ENCODE measurements around the gene CELSR2. TPM values are rescaled to one million over a fixed set of nuclear protein-coding genes. Genes with fewer than 3 reads are reported as not detected.
"Not testable (repeated sequence)": the region's sequence is repeated elsewhere in the genome, so short reads cannot be mapped to it uniquely, and the experiment has no call there.

CELSR2 gene
- total RNA-seq, 1 experiment from 2014 or later, result 17.1 TPM

DNA sequence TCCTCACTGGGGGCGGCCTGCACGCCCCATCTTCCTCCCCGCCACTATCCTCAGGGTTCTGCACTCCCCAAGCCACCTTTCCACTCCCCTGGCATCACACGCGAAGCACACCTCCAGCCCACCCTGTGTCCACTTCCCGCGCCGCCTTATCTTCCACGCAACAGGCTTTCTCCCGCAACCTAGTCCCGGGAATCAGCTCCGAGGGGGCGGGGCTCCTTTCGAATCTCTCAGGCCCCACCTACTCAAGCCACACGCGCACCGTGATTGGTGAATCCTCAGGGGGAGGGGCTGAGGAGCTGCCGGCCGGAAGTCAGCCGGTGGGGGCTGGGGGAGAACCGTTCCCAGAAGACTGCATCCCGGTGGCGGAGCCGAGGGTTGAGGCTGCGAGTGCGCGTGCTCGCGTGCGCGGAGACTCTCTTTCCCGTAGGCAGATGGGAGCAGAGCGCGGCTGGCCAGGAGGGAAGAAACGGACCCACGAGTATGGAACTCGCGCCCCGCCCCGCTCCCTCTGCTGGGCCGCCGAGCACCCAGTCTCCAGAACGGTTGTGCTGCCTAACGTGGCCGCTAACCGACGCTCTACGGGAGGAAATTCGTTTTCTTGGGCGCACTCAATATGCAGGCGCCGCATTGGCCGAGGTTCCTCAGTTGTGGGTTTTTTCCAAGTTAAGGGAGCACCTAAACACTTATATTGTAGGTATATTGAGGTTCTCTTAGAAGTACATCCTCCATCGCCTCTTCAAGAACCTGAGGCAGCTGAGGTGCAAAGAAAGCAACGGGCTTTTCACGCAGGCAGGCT lies 33.8 kb downstream of the CELSR2 start, which contains the start of gene PSRC1 (continued):
- TF ChIP-seq, protein P1, sequence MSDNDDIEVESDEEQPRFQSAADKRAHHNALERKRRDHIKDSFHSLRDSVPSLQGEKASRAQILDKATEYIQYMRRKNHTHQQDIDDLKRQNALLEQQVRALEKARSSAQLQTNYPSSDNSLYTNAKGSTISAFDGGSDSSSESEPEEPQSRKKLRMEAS (IDR thresholded peaks at IDR 0.05), result peak; percentile 83
- TF ChIP-seq EZH2 (IDR thresholded peaks at IDR 0.05) (no peak), RAD21 (IDR thresholded peaks at IDR 0.05; ENCODE audit: low read depth) (no peak), SRF (IDR thresholded peaks at IDR 0.05; ENCODE audit: low read depth) (no peak), POLR2A (IDR thresholded peaks at IDR 0.05; ENCODE audit: borderline replicate concordance, extremely low read depth, insufficient read depth, insufficient read length) (peak; percentile 82)

DNA sequence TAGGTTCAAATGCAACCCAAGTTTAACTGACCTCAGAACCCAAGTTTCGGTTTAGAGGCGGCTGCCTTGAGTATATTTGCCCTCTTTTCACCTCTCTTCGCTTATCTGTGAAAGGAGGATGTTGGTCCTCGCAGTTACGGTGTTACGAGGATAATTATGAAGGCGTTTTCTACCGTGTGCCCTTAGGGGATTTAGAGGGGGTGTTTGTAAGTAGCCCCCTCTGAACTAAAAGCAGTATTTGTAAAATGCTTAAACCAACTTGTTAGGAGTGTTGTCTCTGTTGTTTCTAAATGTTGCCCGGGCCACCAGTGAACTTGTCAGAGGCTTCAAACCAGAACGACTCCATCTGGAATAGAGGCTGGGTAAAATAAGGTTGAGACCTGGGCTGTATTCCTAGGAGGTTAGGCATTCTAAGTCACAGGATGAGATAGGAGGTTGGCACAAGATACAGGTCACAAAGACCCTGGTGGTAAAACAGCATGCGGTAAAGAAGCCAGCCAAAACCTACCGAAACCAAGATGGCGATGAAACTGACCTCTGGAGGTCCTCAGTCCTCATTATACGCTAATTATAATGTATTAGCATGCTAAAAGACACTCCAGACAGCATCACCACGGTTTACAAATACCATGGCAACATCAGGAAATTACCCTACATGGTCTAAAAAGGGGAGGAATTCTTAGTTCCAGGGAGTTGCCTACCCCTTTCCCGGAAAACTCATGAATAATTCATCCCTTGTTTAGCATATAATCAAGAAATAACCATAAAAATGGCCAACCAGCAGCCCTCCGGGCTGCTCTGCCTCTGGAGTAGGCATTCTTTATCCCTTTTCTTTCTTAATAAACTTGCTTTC lies 34.6 kb downstream of the CELSR2 start:
- TF ChIP-seq SIN3A (IDR thresholded peaks at IDR 0.05; ENCODE audit: low read depth) (0 out of 2 replicates have a peak, but pooled peaks have one; percentile 3), CEBPB (IDR thresholded peaks at IDR 0.05; ENCODE audit: low read depth) (no peak)
- DNase-seq (ENCODE audit: low read depth, low spot score) (no peak), ATAC-seq (no peak)
- Histone ChIP-seq H3K79me2 (ENCODE audit: insufficient read depth, low read length) (peaks cover 18% of the 10 kb centered on the region; the same call in 1 of the 2 replicates), H3K9me3 (ENCODE audit: control insufficient read depth in 1 of 2, insufficient read depth in 1 of 2, low read depth in 1 of 2, low read length in 2 of 2) (no peaks in the 10 kb centered on the region), H3K4me2 (ENCODE audit: low read length) (peak overlapping the region; percentile 88), H3K9ac (ENCODE audit: low read length) (peak overlapping the region; percentile 79), H2AFZ (ENCODE audit: low read depth, low read length, poor library complexity, severe bottlenecking) (no peak overlapping the region), H3K4me1 (ENCODE audit: control insufficient read depth in 1 of 2, insufficient read depth in 2 of 2, low read length in 2 of 2) (peaks cover 8 to 15% of the 10 kb centered on the region in 2 experiments; a peak in 3 of 4 replicates), H3K27ac (ENCODE audit: low read depth, low read length) (peak overlapping the region; percentile 80), H3K9me2 (ENCODE audit: insufficient read depth) (no peaks in the 10 kb centered on the region), H3K27me3 (ENCODE audit: insufficient read depth, low read length) (no peaks in the 10 kb centered on the region), H4K20me1 (ENCODE audit: insufficient read depth) (no peaks in the 10 kb centered on the region), H3K4me3 (replicated peaks in 1 of 2; ENCODE audit: low read depth in 1 of 2, low read length in 2 of 2) (peak overlapping the region; percentile 78 to 87), H3K36me3 (ENCODE audit: control insufficient read depth in 1 of 2, insufficient read depth in 2 of 2, low read length in 2 of 2) (peaks cover 8 to 23% of the 10 kb centered on the region in 2 experiments; a peak in 2 of 4 replicates)
- BruUV-seq (replicated peaks), result no TSS peak
- ChIA-PET POLR2A (interaction anchor here (0.8 kb wide), 1 partner anchor 68 kb away, joined by 3 read pairs; no protein-coding TSS in a partner anchor), RAD21 (ENCODE audit: low non-redundant PET in 1 of 2, low total read pairs in 2 of 2, uncharacterized antibody in 2 of 2, unreplicated experiment in 2 of 2) (no interaction called here), CTCF (interaction anchor here (1.8 to 1.9 kb wide), 2 partner anchors 113 to 116 kb away, joined by 4 to 18 read pairs; no protein-coding TSS in a partner anchor)
- intact Hi-C loops (cut with micrococcal nuclease), result no loop called here

DNA sequence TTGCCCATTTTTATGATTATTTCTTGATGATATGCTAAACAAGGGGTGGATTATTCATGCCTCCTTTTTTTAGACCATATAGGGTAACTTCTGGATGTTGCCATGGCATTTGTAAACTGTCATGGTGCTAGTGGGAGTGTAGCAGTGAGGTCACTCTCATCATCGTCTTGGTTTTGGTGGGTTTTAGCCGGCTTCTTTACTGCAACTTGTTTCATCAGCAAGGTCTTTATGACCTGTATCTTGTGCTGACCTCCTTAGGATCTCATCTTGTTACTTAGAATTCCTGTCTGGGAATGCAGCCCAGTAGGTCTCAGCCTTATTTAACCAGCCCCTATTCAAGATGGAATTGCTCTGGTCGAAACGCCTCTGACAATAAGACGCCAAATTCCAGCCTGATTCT lies 37.4 kb downstream of the CELSR2 start:
- H3K27me3 ChIP-seq (ENCODE audit: insufficient read depth, low read length); H4K20me1 ChIP-seq (ENCODE audit: insufficient read depth); H3K27ac ChIP-seq (ENCODE audit: low read depth, low read length); intact Hi-C loops (cut with micrococcal nuclease); CTCF ChIA-PET; RAD21 ChIA-PET (ENCODE audit: low non-redundant PET in 1 of 2, low total read pairs in 2 of 2, uncharacterized antibody in 2 of 2, unreplicated experiment in 2 of 2); H3K9me3 ChIP-seq (ENCODE audit: control insufficient read depth in 1 of 2, insufficient read depth in 1 of 2, low read depth in 1 of 2, low read length in 2 of 2); POLR2A ChIA-PET; H3K9ac ChIP-seq (ENCODE audit: low read length); H2AFZ ChIP-seq (ENCODE audit: low read depth, low read length, poor library complexity, severe bottlenecking); H3K4me3 ChIP-seq (replicated peaks in 1 of 2; ENCODE audit: low read depth in 1 of 2, low read length in 2 of 2); H3K36me3 ChIP-seq (ENCODE audit: control insufficient read depth in 1 of 2, insufficient read depth in 2 of 2, low read length in 2 of 2); H3K4me2 ChIP-seq (ENCODE audit: low read length); ATAC-seq; DNase-seq (ENCODE audit: low read depth, low spot score); BruUV-seq (replicated peaks); H3K9me2 ChIP-seq (ENCODE audit: insufficient read depth): not testable (repeated sequence)
- H3K4me1 ChIP-seq (ENCODE audit: control insufficient read depth in 1 of 2, insufficient read depth in 2 of 2, low read length in 2 of 2), result peaks cover 8 to 14% of the 10 kb centered on the region in 2 experiments; a peak in 3 of 4 replicates
- H3K79me2 ChIP-seq (ENCODE audit: insufficient read depth, low read length), result peaks cover 11% of the 10 kb centered on the region; the same call in 1 of the 2 replicates
